WI38 (cell line): ENCODE data around the gene RXRA.

Experiments
- H3K4me3 ChIP-seq: 2 replicates; pipeline ENCODE4 v1.5.1; 2011; ENCODE audit warnings: low read depth, mild to moderate bottlenecking, control low read depth, low read length
- TF ChIP-seq, protein P1 (sequence below): IDR thresholded peaks from 2 replicates; pipeline ENCODE4 v1.5.1; 2012; ENCODE audit warnings: low read depth, mild to moderate bottlenecking, control low read depth, low read length

Gene RXRA

DNA sequence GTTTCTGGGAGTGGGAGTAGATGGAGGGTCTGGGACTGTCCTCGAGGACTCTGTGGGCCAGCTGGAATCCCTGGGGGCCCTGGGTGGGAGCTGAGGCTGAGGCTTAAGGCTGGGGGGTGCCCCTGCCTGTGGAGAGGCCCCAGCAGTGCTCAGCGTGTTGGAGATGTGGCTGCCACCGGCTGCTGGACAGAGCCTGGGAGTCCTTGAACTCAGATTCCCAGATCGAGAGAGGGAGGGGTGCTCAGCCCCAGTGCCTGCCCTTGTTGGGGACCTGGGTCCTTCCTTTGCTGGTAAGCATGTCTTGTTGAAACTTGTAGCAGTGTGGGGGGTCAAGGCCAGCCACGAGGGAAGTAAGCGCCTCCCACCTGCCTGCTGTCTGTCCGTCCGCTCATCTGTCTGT, 10.7 kb downstream of the RXRA start:
- no peak overlapping the region for H3K4me3 ChIP-seq
- TF ChIP-seq, protein P1, sequence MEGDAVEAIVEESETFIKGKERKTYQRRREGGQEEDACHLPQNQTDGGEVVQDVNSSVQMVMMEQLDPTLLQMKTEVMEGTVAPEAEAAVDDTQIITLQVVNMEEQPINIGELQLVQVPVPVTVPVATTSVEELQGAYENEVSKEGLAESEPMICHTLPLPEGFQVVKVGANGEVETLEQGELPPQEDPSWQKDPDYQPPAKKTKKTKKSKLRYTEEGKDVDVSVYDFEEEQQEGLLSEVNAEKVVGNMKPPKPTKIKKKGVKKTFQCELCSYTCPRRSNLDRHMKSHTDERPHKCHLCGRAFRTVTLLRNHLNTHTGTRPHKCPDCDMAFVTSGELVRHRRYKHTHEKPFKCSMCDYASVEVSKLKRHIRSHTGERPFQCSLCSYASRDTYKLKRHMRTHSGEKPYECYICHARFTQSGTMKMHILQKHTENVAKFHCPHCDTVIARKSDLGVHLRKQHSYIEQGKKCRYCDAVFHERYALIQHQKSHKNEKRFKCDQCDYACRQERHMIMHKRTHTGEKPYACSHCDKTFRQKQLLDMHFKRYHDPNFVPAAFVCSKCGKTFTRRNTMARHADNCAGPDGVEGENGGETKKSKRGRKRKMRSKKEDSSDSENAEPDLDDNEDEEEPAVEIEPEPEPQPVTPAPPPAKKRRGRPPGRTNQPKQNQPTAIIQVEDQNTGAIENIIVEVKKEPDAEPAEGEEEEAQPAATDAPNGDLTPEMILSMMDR: no peak

DNA sequence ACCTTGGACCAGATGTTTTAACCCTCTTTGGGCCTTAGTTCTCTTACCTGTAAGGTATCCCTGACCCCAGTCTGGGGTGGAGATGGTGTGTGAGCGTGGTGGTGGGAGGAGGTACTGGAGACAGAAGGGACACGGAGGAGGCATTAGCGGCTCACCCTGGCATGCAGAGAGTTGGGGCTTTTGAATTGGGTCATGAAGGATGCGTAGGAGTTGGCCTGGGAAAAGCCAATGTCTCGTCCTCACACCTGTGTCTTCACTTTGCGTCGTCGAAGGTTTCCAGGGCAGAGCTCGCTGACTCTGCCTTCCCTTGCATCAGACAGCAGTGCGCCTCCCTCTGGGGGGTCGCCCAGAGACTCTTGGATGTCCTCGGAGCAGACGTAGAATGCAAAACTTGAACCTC, 11.2 kb downstream of the RXRA start:
- H3K4me3 ChIP-seq: no peak overlapping the region
- TF ChIP-seq, protein P1: no peak

DNA sequence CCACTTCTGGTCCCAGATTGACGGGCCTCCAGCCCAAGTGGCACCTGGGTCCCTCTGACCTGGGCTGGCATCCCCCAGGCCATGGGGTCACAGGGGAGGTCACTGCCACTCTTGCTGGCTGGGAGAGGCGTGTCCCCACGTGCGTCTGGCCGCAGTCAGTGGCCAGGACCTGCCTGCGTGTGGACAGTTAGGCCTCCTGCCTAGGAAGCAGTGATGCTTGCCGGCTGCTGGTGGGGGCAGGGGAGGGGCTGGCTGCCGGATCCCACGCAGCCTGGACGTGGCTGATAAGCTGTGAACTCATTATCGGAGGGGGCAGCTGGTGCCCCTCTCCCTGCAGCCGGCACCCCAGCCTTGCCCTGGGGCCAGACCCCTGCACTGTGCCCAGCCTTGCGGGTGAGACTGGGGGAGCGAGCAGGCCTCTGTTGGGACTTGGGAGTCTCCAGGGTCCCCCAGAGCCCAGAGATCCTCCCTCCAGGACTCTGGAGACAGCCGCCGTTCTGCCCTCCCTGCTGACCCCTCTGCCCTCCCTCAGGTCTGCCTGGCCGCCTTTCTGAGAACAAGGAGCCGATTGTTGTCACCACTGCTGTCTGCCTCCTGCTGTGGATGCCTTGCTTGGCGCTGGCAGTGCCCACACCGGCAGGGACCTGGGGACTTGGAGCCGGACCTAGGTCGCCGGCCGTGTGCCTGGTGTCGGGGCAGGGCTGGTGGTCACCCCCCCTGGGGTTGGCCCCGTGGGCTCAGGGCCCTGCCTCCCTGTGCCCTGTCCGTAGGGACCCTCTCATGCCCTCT, 12.3 kb downstream of the RXRA start:
- TF ChIP-seq, protein P1: no peak
- no peak overlapping the region for H3K4me3 ChIP-seq

DNA sequence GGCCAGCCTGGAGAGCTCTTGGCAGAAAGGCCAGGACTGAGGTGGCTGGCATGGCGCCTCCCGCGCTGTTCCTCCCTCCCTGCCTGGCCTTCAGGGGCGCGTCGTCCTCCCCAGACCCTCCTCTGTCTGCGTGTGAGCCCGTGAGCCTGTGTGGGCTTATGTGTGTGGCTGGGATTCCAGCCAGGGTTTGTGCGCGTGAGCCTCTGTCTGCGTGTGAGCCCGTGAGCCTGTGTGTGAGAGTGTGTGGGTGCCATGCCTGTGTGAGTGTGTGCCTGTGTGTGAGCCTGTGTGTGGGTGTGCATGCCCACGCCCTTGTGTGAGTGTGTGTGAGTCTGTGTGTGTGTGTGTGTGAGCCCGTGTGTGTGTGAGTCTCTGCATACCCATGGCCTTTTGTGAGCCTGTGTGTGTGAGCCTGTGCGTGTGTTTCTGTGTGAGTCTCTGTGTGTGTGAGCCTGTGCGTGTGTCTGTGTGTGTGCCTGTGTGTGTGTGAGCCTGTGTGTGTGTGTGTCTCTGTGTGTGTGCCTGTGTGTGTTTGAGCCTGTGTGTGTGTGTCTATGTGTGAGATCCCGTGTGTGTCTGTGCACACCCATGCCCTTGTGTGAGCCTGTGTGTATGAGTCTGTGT, 13.0 kb downstream of the RXRA start:
- TF ChIP-seq, protein P1: no peak
- no peak overlapping the region for H3K4me3 ChIP-seq

DNA sequence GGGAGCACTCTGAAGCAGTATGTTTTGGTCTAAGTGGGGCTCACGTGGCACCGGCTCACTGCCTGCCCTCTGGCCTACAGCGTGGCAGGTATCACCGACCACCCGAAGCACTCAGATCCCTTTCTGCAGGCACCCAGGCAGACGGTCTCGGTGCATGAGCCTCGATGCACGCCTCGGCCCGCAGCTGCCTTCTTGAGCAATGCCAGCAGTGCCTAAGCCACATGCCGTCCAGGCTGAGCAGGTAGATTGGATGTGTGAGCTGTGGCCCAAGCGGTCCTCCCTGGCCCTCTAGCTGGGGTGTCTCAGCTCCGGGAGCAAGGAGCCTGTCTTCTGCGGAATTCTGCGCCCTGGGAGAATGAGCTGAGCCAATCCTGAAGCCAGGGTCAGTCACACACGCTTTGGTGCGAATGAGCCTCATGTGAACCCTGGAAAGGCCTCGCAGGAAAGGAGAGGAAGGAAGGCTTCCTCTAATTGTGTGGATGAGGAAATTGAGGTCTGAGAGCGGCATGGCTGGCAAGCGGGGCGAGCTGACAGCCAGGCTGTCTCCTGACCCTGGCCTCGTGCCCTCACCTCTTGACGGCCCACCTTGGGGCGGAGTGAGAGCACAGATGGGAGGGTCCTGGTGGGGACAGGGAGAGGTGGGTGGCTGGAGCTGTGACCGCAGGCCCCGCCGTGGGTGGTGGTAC, 14.4 kb downstream of the RXRA start:
- TF ChIP-seq, protein P1: no peak
- H3K4me3 ChIP-seq: no peak overlapping the region

DNA sequence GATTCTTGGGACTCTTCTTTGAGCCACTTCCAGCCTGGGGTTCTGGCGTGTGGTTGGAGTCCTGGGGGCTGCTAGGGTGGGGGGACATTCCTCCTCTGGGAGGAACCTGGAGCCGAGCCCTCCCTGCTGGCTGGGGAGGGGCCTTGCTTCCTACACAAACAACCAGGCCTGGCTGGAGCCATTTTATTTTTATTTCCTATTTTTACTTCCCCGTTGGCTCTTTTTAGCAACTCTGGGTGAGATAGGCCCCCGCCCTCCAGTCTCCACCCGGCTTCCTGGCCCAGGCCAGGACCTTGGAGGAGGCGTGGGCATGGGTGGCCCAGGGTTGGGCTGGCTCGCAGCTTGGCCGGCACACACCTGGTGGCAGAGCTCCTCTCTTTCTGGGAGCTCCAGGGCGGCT, 15.1 kb downstream of the RXRA start:
- TF ChIP-seq, protein P1: no peak
- no peak overlapping the region for H3K4me3 ChIP-seq
